CD14-positive monocyte (primary cell): ENCODE results near the gene PFKM. TPM values are rescaled to one million over a fixed set of nuclear protein-coding genes. Genes with fewer than 3 reads are reported as not detected.
A peak's percentile ranks its signal among the peaks of the same experiment; 100 is the strongest.

Experiments used
- DNase-seq, 3 donors: peaks; one replicate each; pipeline ENCODE4 v3.0.0-alpha.2; 2011 to 2022
- H2AFZ ChIP-seq: 2 replicates; pipeline ENCODE4 v1.6.0; 2012; ENCODE audit warnings: mild to moderate bottlenecking, low read depth, low read length, inconsistent platforms; ENCODE audit not compliant: insufficient read depth, poor library complexity, severe bottlenecking
- H3K27ac ChIP-seq, 2 donors: 1 replicate in 1 of 2; 2 replicates in 1 of 2; pipeline ENCODE4 v1.5.1; 2012 to 2013; ENCODE audit warnings: low read length in 2 of 2, control low read depth in 1 of 2, inconsistent platforms in 1 of 2, low read depth in 1 of 2, mild to moderate bottlenecking in 1 of 2
- H3K27me3 ChIP-seq, 2 donors: one replicate each; pipeline versions ENCODE4 v1.6.0 to v1.6.1; 2011 to 2013; ENCODE audit warnings: low read length in 2 of 2; ENCODE audit not compliant: control insufficient read depth in 2 of 2, insufficient read depth in 2 of 2
- H3K36me3 ChIP-seq, 2 donors: replicated peaks in 1 of 2; 1 replicate in 1 of 2; 2 replicates in 1 of 2; pipeline versions ENCODE4 v1.5.1 to v1.6.1; 2012 to 2013; ENCODE audit warnings: low read length in 2 of 2, control low read depth in 1 of 2, inconsistent platforms in 1 of 2, mild to moderate bottlenecking in 1 of 2; ENCODE audit not compliant: insufficient read depth in 2 of 2, control insufficient read depth in 1 of 2
- H3K4me1 ChIP-seq, 2 donors: 1 replicate in 1 of 2; 2 replicates in 1 of 2; pipeline versions ENCODE4 v1.5.1 to v1.6.1; 2012 to 2013; ENCODE audit warnings: low read length in 2 of 2, control low read depth in 1 of 2, inconsistent platforms in 1 of 2, mild to moderate bottlenecking in 1 of 2, moderate library complexity in 1 of 2; ENCODE audit not compliant: insufficient read depth in 2 of 2, control insufficient read depth in 1 of 2
- H3K4me2 ChIP-seq: replicated peaks from 2 replicates; pipeline ENCODE3; 2012; ENCODE audit warnings: low read length, moderate library complexity, mild to moderate bottlenecking; ENCODE audit not compliant: poor library complexity, severe bottlenecking; ENCODE audit errors: extremely low read depth
- H3K4me3 ChIP-seq, 3 experiments: fragments of 200-600 bp in 1 of 3; sonication (generic) in 1 of 3; replicated peaks in 1 of 3; 1 replicate in 2 of 3; 2 replicates in 1 of 3; pipeline ENCODE4 v1.5.1; 2011 to 2013; ENCODE audit warnings: low read length in 3 of 3, mild to moderate bottlenecking in 3 of 3, control low read depth in 2 of 3, low read depth in 2 of 3, inconsistent platforms in 1 of 3, moderate library complexity in 1 of 3
- H3K79me2 ChIP-seq: 2 replicates; pipeline ENCODE4 v1.6.0; 2012; ENCODE audit warnings: mild to moderate bottlenecking, control low read depth, inconsistent platforms, low read length, moderate library complexity; ENCODE audit not compliant: insufficient read depth
- H3K9ac ChIP-seq: 2 replicates; pipeline ENCODE4 v1.6.0; 2017; ENCODE audit warnings: low read length, mild to moderate bottlenecking; ENCODE audit not compliant: insufficient read depth, poor library complexity, severe bottlenecking
- H3K9me3 ChIP-seq, 2 donors: replicated peaks in 1 of 2; 1 replicate in 1 of 2; 2 replicates in 1 of 2; pipeline versions ENCODE4 v1.5.1 to v1.6.1; 2012 to 2013; ENCODE audit warnings: low read length in 2 of 2, control low read depth in 1 of 2; ENCODE audit not compliant: control insufficient read depth in 1 of 2, insufficient read depth in 1 of 2
- H4K20me1 ChIP-seq: 2 replicates; pipeline ENCODE4 v1.6.0; 2012; ENCODE audit warnings: mild to moderate bottlenecking, low read length, control low read depth, moderate library complexity; ENCODE audit not compliant: insufficient read depth
- H3K27ac Mint-ChIP-seq, 7 donors: one replicate each; pipeline ENCODE4 v1.8.0; 2020; ENCODE audit warnings: mild to moderate bottlenecking in 7 of 7, mixed read lengths in 7 of 7, moderate library complexity in 6 of 7, inconsistent platforms in 2 of 7
- H3K27me3 Mint-ChIP-seq, 3 donors: one replicate each; pipeline ENCODE4 v1.8.0; 2021 to 2022; ENCODE audit warnings: low read depth in 3 of 3, mild to moderate bottlenecking in 3 of 3, mixed read lengths in 3 of 3, moderate library complexity in 3 of 3, inconsistent platforms in 1 of 3
- H3K36me3 Mint-ChIP-seq, 2 donors: one replicate each; pipeline ENCODE4 v1.8.0; 2020; ENCODE audit warnings: mixed read lengths in 2 of 2, inconsistent platforms in 1 of 2, mild to moderate bottlenecking in 1 of 2
- H3K4me1 Mint-ChIP-seq: one replicate; pipeline ENCODE4 v1.8.0; 2020; ENCODE audit warnings: mild to moderate bottlenecking, mixed read lengths
- H3K4me3 Mint-ChIP-seq, 2 donors: one replicate each; pipeline ENCODE4 v1.8.0; 2020; ENCODE audit warnings: mild to moderate bottlenecking in 2 of 2, mixed read lengths in 2 of 2, moderate library complexity in 1 of 2
- H3K9me3 Mint-ChIP-seq, 7 donors: one replicate each; pipeline ENCODE4 v1.8.0; 2020 to 2022; ENCODE audit warnings: mixed read lengths in 7 of 7, mild to moderate bottlenecking in 6 of 7, moderate library complexity in 6 of 7, inconsistent platforms in 2 of 7
- WGBS: methylation state at CpG from one replicate; pipeline ENCODE4 v1.1.5; 2013; ENCODE audit warnings: missing lambda C conversion rate; ENCODE audit not compliant: insufficient coverage; 5-methylcytosine and 5-hydroxymethylcytosine counted together
- intact Hi-C, 2 donors: fragments of 100-400 bp; cut with micrococcal nuclease; formaldehyde crosslinking; loops; one replicate each; pipeline versions ENCODE4 v1.15.0 to v1.15.1; 2023
- polyA plus RNA-seq, 3 donors: library from polyadenylated mRNA; depleted of rRNA in 1 of 3; unstranded in 2 of 3; stranded (reverse) in 1 of 3; fragments of 300-500 nt in 2 of 3; fragments of >200 nt in 1 of 3; fragmentation: Illumina TruSeq in 2 of 3; gene quantifications; 1 replicate in 2 of 3; 2 replicates in 1 of 3; pipeline ENCODE4 v1.2.3, GENCODE V29; 2012 to 2021
- TF ChIP-seq, protein P1 (sequence below): fragments of 200-600 bp; IDR thresholded peaks from one replicate; pipeline ENCODE4 v1.8.0; 2022; ENCODE audit warnings: antibody characterized with exemption, mild to moderate bottlenecking

Gene PFKM
- polyA plus RNA-seq, 3 donors = 2.8 to 8.4 (median 3.0) TPM

DNA sequence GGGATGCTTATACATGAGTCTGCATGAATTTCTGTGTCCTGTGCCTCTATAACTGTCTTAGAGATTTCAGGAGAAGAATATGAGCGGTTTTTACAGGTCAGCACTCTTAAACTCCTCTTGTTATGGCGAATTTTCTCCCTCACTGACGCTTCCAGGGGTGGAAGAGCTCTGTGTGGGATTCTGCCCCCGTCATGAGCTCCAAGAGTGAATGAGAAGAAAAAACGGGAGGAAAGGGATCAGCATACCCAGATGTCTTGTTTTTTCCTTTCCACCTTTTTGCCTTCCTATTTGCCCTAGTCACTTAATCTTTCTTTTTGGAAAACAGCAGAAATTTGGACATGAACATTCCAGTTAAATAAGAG, 651 bp downstream of the PFKM start:
- H4K20me1 ChIP-seq = no peaks in the 10 kb centered on the region
- H3K9me3 ChIP-seq = no peaks in the 10 kb centered on the region
- TF ChIP-seq, protein P1, sequence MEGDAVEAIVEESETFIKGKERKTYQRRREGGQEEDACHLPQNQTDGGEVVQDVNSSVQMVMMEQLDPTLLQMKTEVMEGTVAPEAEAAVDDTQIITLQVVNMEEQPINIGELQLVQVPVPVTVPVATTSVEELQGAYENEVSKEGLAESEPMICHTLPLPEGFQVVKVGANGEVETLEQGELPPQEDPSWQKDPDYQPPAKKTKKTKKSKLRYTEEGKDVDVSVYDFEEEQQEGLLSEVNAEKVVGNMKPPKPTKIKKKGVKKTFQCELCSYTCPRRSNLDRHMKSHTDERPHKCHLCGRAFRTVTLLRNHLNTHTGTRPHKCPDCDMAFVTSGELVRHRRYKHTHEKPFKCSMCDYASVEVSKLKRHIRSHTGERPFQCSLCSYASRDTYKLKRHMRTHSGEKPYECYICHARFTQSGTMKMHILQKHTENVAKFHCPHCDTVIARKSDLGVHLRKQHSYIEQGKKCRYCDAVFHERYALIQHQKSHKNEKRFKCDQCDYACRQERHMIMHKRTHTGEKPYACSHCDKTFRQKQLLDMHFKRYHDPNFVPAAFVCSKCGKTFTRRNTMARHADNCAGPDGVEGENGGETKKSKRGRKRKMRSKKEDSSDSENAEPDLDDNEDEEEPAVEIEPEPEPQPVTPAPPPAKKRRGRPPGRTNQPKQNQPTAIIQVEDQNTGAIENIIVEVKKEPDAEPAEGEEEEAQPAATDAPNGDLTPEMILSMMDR = no peak
- no peak for DNase-seq
- H3K9me3 Mint-ChIP-seq = no peaks in the 10 kb centered on the region
- WGBS = no CpG with 5 or more reads among the region's 5 CpGs
- H3K4me3 Mint-ChIP-seq = peak overlapping the region; percentile 85 to 96
- H3K27ac Mint-ChIP-seq = peak overlapping the region in 1 of 7 donors; percentile 3
- peak overlapping the region; percentile 93 for H3K4me2 ChIP-seq
- intact Hi-C loops = no loop called here
- H3K79me2 ChIP-seq = no peaks in the 10 kb centered on the region
- peaks cover 0 to 6% of the 10 kb centered on the region in 2 donors for H3K36me3 Mint-ChIP-seq
- H2AFZ ChIP-seq = peak overlapping the region; percentile 83
- H3K4me1 Mint-ChIP-seq = peaks cover 15% of the 10 kb centered on the region
- H3K36me3 ChIP-seq = no peaks in the 10 kb centered on the region
- H3K27me3 ChIP-seq = peaks cover 0 to 5% of the 10 kb centered on the region in 2 donors
- peak overlapping the region; percentile 44 for H3K9ac ChIP-seq
- no peak overlapping the region for H3K27ac ChIP-seq
- peaks cover 13% of the 10 kb centered on the region in 2 donors for H3K4me1 ChIP-seq
- H3K27me3 Mint-ChIP-seq = peaks cover 6 to 12% (median 9%) of the 10 kb centered on the region in 3 donors
- H3K4me3 ChIP-seq = peak overlapping the region; percentile 63 to 90 (median 69)

DNA sequence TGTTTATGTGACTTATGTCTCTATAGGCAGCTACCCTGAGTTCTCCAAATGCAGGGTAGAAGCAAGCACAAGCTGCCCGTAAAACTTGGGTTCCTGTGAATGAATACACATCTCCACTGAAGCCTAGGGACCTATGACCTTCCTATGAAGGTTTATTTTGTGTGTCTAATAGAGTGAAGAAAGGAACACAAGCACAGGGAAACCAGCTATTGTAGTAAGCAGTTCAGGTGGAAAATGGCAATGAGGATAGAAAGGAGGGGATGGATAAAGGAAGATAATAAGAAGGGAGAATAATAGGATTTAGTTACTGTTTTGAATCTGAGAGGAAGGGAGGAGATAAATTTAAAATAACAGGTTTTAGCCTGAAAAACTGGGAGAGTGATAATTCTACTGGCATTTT, 2.4 kb downstream of the PFKM start:
- TF ChIP-seq, protein P1 = no peak
- Histone ChIP-seq H3K79me2 (no peaks in the 10 kb centered on the region), H3K4me3 (no peak overlapping the region), H3K9me3 (no peaks in the 10 kb centered on the region), H3K4me1 (peaks cover 13% of the 10 kb centered on the region in 2 donors), H2AFZ (no peak overlapping the region), H4K20me1 (no peaks in the 10 kb centered on the region), H3K27ac (no peak overlapping the region), H3K27me3 (peaks cover 0 to 2% of the 10 kb centered on the region in 2 donors), H3K4me2 (no peak overlapping the region), H3K9ac (no peak overlapping the region), H3K36me3 (no peaks in the 10 kb centered on the region)
- Mint-ChIP-seq H3K27me3 (peaks cover 2 to 4% (median 3%) of the 10 kb centered on the region in 3 donors), H3K27ac (no peak overlapping the region), H3K9me3 (no peaks in the 10 kb centered on the region), H3K4me3 (no peak overlapping the region), H3K36me3 (peaks cover 0 to 6% of the 10 kb centered on the region in 2 donors), H3K4me1 (peaks cover 15% of the 10 kb centered on the region)
- intact Hi-C loops = no loop called here
- WGBS = 100% methylated on average over 1 of the region's 1 CpG
- no peak for DNase-seq
